Stimulated activated CD4-positive, alpha-beta T cell treated with anti-CD3 and anti-CD28 coated beads, TNF-alpha, amount 100 ng/mL, for 4 hours (primary cell): ENCODE results near the gene YDJC.
A peak's percentile ranks its signal among the peaks of the same experiment; 100 is the strongest.
"Not testable (repeated sequence)": the region's sequence is repeated elsewhere in the genome, so short reads cannot be mapped to it uniquely, and the experiment has no call there.

ENCODE experiments used
- DNase-seq, 3 experiments: peaks; one replicate each; pipeline ENCODE4 v3.0.0-alpha.2; 2020; ENCODE audit warnings: low read depth in 3 of 3

Gene YDJC, protein sequence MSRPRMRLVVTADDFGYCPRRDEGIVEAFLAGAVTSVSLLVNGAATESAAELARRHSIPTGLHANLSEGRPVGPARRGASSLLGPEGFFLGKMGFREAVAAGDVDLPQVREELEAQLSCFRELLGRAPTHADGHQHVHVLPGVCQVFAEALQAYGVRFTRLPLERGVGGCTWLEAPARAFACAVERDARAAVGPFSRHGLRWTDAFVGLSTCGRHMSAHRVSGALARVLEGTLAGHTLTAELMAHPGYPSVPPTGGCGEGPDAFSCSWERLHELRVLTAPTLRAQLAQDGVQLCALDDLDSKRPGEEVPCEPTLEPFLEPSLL

DNA sequence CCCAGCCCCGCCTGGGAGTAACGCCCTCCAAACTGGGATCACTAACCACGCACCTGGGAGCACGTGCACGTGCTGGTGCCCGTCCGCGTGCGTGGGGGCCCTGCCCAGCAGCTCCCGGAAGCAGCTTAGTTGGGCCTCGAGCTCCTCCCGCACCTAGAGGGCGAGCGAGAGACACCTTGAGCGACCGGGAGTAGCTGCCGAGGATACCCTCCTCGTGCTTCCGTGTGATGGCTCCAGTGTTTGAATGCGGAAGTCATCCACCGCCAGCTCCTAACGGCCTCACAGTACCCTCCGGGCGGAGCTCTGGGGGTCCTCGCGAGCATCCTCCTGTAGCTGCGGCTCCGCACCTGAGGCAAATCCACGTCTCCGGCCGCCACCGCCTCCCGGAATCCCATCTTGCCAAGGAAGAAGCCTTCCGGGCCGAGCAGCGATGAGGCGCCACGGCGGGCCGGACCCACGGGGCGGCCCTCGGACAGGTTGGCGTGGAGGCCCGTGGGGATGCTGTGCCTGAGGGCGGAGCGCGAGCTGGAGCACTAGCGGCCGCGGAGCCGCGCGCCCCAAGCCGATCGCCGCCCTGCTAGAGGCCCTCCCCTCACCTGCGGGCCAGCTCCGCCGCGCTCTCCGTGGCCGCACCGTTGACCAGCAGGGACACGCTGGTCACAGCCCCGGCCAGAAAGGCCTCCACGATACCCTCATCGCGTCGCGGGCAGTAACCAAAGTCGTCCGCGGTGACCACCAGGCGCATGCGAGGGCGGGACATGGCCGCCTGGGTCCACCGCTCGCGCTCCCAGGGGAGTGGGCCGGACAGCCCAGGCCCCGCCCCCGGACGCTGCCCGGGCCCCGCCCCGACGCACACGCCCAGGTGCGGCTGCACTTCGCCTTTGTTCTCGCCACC is at the start of gene YDJC:
Gene YDJC, minus strand, starts transcription at position 768 of the 895 bp plus-strand sequence. Its CDS starts 8 bp downstream, at position 760.
- peak; percentile 92 to 93 (median 92) for DNase-seq

DNA sequence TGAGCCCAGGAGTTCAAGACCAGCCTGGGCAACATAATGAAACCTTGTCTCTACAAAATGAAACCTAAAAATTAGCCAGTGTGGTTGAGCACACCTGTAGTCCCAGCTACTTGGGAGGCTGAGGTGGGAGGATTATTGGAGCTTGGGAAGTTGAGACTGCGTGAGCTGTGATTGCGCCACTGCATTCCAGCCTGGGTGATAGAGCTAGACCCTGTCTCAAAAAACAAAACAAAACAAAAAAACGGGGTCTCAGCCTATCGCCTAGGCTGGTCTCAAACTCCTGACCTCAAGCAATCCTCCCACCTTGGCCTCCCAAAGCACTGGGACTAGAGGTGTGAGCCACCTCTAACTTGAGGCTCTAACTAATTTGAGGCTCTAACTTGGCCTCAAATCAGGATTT is 49.6 kb upstream of the YDJC start:
- DNase-seq, result no peak

DNA sequence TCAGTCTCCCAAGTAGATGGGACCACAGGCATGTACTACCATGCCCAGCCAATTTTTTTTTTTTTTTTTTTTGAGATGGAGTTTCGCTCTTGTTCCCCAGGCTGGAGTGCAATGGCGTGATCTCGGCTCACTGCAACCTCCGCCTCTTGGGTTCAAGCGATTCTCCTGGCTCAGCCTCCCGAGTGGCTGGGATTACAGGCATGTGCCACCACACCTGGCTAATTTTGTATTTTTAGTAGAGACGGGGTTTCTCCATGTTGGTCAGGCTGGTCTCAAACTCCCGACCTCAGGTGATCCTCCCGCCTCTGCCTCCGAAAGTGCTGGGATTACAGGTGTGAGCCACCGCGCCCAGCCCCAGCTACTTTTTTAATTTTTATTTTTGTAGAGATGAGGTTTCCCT is 49.0 kb upstream of the YDJC start:
- DNase-seq, result not testable (repeated sequence)

DNA sequence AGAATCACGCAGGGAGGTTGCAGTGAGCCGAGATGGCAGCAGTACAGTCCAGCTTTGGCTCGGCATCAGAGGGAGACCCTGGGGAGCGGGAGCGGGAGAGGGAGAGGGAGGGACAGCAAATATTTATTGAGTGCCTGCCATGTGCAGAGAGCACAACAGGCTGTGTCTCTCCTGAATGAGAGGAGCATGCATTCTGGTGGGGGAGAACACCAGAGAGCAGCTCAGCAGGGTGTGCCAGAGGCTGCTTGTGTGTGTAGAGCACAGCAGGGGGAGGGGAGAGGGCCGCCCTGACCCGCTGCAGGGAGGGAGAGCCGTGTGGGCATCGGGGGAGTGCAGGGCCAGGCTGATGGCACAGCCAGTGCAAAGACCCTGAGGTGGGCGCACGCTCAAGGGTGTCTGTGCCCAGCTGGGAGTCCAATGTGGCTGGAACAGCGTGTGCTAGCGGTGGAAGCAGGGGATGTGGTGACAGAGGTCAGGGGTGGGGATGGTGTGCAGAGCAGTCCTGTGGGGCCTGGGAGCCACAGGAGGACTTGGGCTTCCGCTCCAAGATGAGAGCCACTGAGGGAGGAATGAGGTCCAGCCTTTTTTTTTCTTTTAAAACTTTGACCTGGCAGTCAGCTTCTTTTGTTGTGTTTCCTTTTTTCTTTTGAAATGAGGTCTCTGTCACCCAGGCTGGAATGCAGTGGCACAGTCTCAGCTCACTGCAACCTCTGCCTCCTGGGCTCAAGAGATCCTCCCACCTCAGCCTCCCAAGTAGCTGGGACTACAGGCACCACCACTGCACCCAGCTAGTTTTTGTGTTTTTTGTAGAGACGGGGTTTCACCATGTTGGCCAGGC is 48.0 kb upstream of the YDJC start:
- no peak for DNase-seq

DNA sequence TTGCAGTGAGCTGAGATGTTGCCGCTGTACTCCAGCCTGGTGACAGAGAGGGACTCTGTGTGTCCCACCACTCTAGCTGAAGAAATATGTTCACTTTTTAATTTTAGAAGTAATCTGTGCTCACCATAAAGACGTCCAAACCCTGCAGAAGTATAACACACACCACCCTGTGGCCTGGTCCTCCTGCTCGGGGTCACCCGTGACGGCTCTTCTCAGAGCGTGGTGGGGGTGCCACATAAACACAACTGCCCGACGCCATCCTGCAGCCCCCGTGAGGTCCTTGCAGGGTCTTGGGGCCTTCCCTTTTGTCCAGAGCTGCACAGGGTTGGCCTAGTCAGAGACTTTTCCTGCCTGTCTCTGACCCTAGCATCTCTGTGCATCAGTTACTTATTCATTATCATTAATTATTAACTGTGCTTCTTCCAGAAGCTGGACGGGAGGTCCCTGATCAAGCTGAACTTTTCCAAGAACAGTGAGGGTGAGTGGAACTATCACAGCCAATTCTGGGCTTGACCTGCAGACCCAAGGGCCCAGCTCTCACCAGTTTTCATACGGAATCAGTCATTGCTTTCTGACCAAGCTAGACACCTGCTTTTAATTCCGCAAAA is 44.9 kb upstream of the YDJC start:
- DNase-seq, result no peak

DNA sequence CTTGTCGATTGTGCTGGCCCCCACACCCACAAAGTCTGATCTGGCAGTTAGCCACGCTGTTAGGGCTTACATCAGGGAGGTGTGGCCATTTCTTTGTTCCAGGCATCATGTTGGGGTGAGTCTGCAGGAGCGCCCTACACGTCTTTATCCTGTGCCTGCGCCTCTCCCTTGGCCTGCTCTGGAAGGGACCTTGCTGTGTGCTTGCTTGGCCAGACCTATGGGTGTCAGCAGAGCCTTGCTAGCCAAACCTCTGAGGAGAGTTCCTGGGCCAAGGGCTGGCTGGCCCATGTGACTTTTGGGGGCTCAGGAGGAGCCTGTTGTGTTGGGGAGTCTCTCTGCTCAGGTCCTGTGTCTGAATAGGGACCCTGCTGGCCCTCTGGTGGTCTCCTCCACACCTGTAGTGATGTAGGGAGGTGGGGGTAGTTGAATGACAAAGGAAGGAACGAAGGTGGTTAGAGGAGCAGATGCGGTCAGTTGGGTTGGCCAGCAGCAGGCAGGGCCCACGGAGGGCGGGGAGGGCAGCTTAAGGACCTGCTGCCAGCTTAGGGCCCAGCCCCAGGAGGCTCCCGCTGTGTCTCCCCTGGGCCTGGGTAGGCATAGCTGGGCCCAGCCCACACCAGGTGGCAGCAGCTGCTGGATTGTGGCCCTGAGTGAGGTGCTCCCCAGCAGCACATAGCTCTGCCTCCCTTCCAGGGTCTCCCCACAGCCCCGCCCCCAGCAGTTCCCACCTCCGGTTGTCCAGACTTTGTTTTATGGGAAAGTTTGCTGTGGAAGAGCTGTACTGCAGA is 43.9 kb upstream of the YDJC start:
- no peak for DNase-seq

DNA sequence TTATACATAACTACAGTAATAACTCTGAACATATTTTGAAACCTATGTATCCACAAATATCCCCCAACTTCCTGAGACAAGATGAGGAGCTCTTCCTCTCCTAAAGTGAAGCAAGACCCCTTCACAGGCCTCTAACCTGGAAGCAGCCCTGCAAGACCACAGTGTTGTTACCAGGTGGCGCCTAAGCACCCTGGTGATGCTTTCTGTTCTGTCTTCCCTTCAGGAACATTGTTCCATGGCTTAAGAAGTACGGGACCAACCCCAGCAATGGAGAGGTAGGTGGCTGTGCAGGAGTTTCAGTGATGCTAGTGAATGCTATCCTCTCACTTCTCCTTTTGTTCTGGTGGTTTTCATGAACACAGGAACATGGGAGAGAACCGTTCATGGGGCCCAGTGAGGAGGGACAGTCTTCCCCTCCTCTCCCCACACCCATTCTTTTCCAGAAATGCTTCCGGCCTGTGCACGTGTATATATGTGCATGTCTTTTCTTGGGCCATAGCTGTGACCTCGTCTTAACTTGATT is 42.3 kb upstream of the YDJC start:
- no peak for DNase-seq

DNA sequence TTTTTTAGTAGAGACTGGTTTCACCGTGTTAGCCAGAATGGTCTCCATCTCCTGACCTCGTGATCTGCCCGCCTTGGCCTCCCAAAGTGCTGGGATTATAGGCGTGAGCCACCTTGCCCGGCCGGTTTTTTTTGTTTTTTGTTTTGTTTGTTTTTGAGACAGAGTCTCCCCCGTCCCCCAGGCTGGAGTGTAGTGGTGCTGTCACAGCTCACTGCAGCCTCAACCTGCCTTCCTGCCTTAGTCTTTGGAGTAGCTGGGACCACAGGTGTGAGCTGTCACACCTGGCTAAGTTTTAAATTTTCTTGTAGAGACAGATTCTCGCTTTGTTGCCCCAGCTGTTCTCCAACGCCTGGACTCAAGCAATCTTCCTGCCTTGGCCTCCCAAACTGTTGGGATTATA is 39.2 kb upstream of the YDJC start:
- no peak for DNase-seq

DNA sequence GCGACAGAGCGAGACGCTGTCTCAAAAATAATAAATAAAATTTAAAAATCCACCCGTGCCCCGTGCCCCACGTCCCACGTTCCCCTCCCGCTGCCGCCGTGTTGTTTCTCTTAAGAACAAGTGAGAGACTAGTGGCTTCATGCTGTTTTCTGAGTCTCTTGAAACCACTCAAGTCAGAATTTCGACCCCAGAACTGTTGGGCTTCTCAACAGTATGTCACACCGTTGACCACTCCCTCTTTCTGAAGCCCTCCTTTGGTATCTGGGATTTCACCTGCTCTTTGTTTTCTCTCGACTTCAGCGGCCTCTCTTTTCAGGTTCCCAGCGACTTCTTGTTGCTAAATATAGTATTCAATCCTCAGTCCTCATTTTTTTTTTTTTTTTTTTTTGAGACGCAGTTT is 37.0 kb upstream of the YDJC start:
- DNase-seq, result no peak

DNA sequence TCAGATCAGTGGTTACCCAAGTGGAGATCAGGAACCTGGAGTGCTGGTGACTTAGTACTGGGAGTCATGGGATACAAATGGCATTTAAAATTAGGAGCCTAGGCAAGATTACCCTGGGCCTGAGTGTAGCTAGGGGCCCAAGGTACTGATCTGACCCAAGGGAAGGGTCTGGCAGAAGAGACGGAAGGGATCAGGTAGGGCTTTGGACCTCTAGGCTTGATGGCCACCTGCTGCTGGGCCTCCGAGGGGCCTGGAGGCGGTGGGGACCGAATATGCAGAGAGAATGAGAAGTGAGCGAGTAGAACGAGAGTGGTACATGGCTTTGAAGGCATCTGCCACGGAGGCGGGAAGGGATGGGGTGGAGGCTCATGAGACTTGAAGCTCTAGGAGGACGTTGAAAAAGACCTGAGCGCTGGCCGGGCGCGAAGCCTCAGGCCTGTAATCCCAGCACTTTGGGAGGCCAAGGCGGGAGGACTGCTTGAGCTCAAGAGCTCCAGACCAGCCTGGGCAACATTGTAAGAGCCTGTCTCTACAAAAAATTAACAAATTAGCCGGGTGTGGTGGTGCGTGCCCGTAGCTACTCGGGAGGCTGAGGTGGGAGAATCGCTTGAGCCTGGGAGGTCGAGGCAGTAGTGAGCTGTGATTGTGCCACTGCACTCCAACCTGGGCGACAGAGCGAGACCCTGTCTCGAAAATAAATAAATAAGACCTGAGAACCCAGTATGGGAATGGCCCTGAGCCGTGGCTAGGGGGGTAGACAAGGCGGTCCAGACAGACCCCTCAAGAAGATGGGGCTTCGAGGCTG is 35.4 kb upstream of the YDJC start:
- no peak for DNase-seq

DNA sequence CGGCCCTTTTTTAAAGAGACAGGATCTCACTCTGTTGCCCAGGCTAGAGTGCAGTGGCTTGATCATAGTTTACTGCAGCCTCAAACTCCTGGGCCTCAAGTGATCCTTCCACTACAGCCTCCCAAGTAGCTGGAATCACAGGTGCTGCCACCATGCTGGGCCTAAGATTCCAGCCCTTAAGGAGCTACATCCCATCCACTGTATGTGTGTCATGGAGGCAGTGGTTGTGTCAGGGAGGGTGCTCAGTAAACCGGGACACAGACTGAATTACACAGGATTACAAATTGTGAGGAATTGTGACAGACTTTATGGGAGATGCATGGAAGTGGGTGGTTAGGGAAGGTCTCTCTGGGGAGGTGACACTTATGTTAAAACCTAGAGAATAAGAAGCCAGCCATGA is 33.9 kb upstream of the YDJC start:
- DNase-seq, result no peak

DNA sequence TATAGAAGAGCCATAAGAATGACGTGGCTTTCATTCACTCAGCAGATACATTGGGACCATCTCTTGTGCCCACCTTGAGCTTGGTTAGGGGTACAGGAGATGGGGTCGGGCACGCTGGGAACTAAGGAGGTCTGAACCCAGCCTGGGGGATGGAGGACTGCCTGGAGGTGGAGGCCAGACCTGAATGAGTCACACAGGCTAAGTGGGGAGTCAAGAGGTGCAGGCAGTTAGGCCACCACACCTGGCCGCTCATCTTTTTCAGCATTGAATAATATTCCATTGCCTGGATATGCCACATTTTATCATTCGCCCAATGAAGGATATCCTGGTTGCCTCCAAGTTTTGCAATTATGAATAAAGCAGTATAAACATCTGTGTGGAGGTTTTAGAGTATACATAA is 32.2 kb upstream of the YDJC start:
- no peak for DNase-seq

DNA sequence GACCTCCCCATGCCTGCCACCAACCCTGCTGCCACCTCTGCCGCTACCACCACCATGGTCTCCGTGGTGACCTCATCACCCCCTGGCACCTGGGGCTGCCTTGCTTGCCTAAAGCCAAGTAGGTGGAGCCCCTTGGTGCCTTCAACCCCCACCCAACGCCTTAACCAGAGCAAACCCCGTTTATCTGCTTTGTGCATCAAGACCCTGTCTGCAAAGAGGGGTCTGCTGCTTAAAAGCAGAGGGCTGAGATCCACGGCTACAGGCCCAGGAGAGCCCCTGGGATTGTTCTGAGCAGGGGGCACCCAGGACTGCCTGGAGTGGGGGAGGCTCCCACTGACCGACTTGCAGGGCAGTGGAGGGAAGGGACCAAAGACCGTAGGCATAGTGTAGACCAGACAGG is 31.1 kb upstream of the YDJC start:
- no peak for DNase-seq

DNA sequence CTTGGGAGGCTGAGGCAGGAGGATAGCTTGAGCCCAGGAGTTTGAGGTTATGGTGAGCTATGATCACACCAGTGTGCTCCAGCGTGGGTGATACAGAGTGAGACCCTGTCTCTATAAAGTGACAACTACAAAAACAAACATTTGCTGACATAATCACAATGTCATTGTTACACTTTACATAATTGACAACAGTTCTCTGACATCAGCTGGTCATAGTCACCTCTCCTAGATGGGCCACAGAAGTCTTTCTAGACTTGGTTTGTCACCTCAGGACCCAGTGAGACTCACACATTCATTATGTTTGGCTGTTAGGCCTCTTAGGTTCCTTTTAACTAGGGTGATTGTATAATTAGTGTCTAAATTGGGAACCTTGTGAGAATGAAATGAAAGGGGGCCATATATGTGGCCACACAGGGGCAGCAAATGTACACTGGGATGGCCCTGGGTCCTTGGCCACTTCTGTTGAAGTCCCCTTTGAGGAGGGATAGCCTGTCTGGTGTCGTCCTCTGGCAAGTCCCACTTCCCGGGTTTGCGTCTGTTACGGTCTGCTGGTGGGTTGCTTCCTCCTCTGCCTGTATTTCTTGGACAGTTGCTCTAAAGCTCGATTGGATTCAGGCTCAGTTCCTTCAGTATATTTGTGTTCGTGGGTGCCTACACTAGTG is 30.2 kb upstream of the YDJC start:
- no peak for DNase-seq

DNA sequence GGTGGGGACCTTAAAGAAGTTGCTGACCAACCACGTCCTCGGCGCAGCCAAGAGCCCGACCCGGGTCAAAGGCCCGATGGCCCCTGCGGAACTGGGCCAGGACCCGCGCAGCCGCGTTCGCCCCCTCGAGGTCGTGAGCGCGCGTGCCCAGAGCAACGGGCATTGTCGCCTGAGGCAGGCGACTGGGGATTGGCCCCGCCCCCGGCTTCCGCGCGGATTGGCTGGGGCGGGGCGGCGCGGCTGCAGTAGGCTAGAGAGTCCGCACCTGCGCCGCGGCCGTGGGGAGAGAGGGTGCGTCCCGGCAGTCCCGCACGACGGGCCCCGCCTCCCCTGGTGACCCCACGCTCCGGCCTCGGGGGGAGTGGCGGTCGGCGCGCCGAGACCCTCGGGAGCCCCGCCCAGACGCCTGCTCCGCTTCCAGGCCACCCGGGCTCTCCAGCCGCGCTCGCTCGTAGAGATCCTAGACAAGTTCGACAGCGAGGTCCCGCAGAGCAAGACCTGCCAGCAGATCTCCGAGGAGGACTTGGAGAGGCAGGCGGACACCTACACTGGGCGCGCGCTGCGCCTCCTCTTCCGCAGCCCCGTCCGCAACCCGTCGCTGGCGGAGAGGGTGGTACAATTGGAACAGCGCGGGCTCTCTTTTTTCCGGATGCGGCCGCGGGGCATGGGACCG is 27.7 kb upstream of the YDJC start:
- DNase-seq, result peak; percentile 50 to 65 (median 54)

DNA sequence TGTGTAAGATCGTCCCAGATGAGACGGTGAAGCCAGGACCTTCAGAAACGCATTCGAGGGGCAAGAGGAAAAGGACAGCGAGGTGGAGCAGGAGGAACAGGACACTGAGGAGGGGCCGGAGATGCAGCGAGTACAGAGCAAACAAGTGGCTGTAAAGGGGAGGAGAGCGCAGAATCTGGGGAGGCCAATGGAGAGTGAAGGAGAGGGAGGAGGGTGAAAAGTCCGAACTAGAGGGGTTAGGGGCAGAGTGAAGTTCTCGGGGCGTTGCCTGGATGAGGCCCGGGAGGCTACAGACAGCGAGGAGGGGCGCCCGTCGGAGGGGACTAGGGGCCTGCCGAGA is 27.2 kb upstream of the YDJC start:
- DNase-seq, result no peak

DNA sequence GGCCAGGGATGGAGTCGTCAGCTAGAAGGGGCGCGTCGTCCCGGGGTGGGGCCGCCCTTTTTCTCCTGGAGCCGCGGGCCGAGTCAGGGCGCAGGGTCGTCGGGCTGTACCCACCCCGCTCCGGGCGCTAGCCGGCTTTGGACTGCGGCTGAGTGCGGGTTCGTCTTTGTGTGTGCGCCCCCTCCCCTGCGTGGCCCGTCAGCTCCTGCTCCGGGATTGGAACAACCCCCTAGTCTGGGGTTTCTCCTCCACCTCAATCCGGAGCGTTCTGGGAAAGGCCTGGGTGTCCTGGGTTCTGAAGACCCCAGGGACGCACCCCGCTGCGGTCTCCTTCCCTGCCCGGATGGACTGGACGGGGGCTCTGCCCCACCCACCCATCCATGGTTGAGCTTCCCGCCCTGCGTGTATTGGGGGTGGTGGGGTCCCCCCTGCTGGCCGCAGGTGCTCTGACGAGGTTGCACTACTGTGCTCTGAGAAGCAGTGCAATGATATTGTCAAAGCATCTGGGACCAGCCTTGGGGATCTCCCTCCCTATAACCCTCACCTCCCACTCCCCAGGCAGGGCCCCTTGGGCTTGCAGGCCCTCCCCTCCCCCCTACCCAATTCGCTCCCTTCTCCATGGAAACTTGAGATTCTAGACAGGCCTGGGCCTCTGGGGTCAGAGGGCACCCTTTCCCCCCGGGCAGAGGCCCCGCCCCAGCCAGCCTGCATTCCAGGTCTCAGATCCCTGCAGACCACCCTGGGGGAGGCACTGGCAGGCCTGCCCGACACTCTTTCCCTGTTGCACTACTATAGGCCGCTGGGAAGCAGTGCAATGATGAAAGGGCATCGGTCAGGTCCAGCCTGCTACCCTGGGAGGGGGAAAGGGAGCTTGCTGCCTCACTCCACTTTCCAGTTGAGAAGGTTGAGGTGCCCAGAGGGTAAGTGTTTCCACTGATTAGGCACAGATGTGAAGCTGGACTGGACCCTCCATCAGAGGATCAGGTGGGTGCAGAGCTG is 23.0 kb upstream of the YDJC start:
- no peak for DNase-seq
